Measurements from ENCODE around the gene OR2T34. TPM values are rescaled to one million over a fixed set of nuclear protein-coding genes. Genes with fewer than 3 reads are reported as not detected.

The OR2T34 gene
- total RNA-seq, 6 experiments from 2014 or later: not detected

- no peak for TF ChIP-seq CTCF (IDR thresholded peaks at IDR 0.05)
- H3K9me3 Mint-ChIP-seq: peaks cover 7% of the 10 kb centered on the region; the same call in 1 of the 2 replicates
- no peaks in the 10 kb centered on the region for H3K27me3 Mint-ChIP-seq (ENCODE audit: insufficient read depth)
- no peaks in the 10 kb centered on the region for H3K36me3 Mint-ChIP-seq (ENCODE audit: low read depth)
- no peak for DNase-seq
- H3K27ac Mint-ChIP-seq: no peak overlapping the region
- no peak overlapping the region for H3K4me3 Mint-ChIP-seq
- H3K4me1 Mint-ChIP-seq (ENCODE audit: low read depth): no peaks in the 10 kb centered on the region
Measured at GRCh38 chr1:248593226-248593625, 18.7 kb upstream of the OR2T34 start.

GRCh38 chr1:248592655-248593054 is 18.1 kb upstream of the OR2T34 start:
- DNase-seq: no peak
- no peaks in the 10 kb centered on the region for H3K27me3 Mint-ChIP-seq (ENCODE audit: insufficient read depth)

GRCh38 chr1:248590055-248590454 is 15.5 kb upstream of the OR2T34 start:
- Mint-ChIP-seq H3K36me3 (ENCODE audit: low read depth) (no peaks in the 10 kb centered on the region), H3K4me3 (no peak overlapping the region)

More at GRCh38 chr1:248592655-248593054, 18.1 kb upstream of the OR2T34 start:
- no peaks in the 10 kb centered on the region for H3K4me1 Mint-ChIP-seq (ENCODE audit: low read depth)
- H3K4me3 Mint-ChIP-seq: no peak overlapping the region
- no peaks in the 10 kb centered on the region for H3K36me3 Mint-ChIP-seq (ENCODE audit: low read depth)
- H3K27ac Mint-ChIP-seq: no peak overlapping the region
- peaks cover 7% of the 10 kb centered on the region; the same call in 1 of the 2 replicates for H3K9me3 Mint-ChIP-seq
- no peak for TF ChIP-seq CTCF (IDR thresholded peaks at IDR 0.05)

GRCh38 chr1:248589334-248589733 is 14.8 kb upstream of the OR2T34 start:
- TF ChIP-seq CTCF (IDR thresholded peaks at IDR 0.05): no peak
- Mint-ChIP-seq H3K4me1 (ENCODE audit: low read depth) (no peaks in the 10 kb centered on the region), H3K9me3 (peaks cover 10% of the 10 kb centered on the region), H3K27me3 (ENCODE audit: insufficient read depth) (no peaks in the 10 kb centered on the region), H3K27ac (no peak overlapping the region), H3K4me3 (no peak overlapping the region), H3K36me3 (ENCODE audit: low read depth) (no peaks in the 10 kb centered on the region)
- DNase-seq: no peak

More at GRCh38 chr1:248590055-248590454, 15.5 kb upstream of the OR2T34 start:
- Mint-ChIP-seq H3K4me1 (ENCODE audit: low read depth) (no peaks in the 10 kb centered on the region), H3K27ac (no peak overlapping the region), H3K9me3 (peaks cover 7% of the 10 kb centered on the region; the same call in 1 of the 2 replicates), H3K27me3 (ENCODE audit: insufficient read depth) (no peaks in the 10 kb centered on the region)
- no peak for TF ChIP-seq CTCF (IDR thresholded peaks at IDR 0.05)
- no peak for DNase-seq

- Mint-ChIP-seq H3K9me3 (peaks cover 4% of the 10 kb centered on the region; the same call in 1 of the 2 replicates), H3K4me1 (ENCODE audit: low read depth) (no peaks in the 10 kb centered on the region)
Measured at GRCh38 chr1:248585266-248585665, 10.7 kb upstream of the OR2T34 start.

More at GRCh38 chr1:248585266-248585665, 10.7 kb upstream of the OR2T34 start:
- no peaks in the 10 kb centered on the region for H3K36me3 Mint-ChIP-seq (ENCODE audit: low read depth)
- no peak for TF ChIP-seq CTCF (IDR thresholded peaks at IDR 0.05)
- DNase-seq: no peak
- H3K4me3 Mint-ChIP-seq: no peak overlapping the region
- no peaks in the 10 kb centered on the region for H3K27me3 Mint-ChIP-seq (ENCODE audit: insufficient read depth)
- no peak overlapping the region for H3K27ac Mint-ChIP-seq
